ENCODE results near the gene THRA.

The THRA gene

DNA sequence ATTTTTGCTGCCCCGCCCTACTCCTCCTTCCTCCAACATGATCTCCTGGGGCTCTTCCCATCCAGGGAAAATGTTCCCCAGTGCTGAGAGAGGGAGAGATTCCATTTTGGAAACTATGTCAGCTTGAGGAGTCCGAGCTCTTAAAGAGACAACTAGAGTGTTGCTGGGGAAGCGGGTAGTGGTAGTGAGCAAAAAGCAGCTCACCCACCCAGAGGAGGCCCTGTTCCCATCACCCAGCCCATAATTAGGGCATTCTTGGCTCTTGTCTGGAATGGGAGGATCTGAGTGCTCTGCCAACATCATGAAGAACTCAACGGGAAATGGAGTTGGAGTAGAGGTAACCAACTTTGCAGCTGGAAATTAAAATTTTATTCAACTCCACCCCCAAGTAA is 49.9 kb downstream of the THRA start:
- H3K4me1 ChIP-seq (ENCODE audit: control insufficient read depth, insufficient read depth, low read length): peaks cover 63% of the 10 kb centered on the region
- H3K27me3 ChIP-seq (ENCODE audit: control insufficient read depth, insufficient read depth, low read length): no peaks in the 10 kb centered on the region
- peaks cover 4% of the 10 kb centered on the region for H3K36me3 ChIP-seq (ENCODE audit: control insufficient read depth, insufficient read depth, low read length)
- no peak overlapping the region for H3K4me3 ChIP-seq (ENCODE audit: low read length)
- H3K9me3 ChIP-seq (ENCODE audit: control insufficient read depth, low read length): no peaks in the 10 kb centered on the region
- H3K9ac ChIP-seq (ENCODE audit: low read length): peak overlapping the region; percentile 52

DNA sequence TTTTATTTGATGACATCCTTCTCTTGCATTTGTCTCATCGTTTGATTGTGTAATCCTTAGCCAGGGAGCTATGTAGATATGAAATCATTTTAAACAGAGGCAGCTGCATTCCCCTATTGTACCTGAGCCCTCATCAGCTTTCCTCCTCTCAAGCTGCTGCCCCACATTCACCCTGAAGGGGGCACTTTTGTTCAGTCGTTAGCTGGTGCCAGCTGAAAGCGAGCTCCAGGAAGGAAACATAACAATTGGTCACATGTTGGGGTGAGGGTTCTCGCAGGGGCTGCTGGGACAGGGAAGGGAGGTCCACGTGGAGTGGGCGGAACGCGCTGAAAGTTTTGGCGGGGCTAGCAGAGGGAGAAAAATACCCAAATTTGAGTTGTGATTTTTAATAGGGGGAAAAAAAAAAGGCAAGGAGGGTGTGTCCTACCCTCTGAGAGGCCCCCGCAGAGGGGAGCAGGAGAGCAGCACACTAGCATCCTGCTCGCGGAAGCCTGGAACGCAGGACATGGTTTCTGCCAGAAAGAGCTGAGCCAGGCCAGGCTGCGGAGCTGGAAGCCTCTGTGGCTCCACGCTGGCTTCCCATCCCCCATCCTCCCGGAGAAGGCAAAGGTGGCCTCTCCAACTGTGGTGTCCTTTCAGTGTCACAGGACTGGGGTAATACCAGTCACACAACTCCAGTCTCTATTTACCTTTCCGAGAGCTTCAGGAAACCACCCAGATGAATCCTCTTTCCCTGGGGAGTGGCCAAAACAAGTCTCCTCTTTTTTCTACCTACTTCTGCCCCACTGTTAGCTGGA is 50.5 kb downstream of the THRA start:
- Histone ChIP-seq H3K9ac (ENCODE audit: low read length) (peak overlapping the region; percentile 69), H3K4me1 (ENCODE audit: control insufficient read depth, insufficient read depth, low read length) (peaks cover 58% of the 10 kb centered on the region), H3K27me3 (ENCODE audit: control insufficient read depth, insufficient read depth, low read length) (no peaks in the 10 kb centered on the region), H3K4me3 (ENCODE audit: low read length) (peak overlapping the region; percentile 52), H3K36me3 (ENCODE audit: control insufficient read depth, insufficient read depth, low read length) (peaks cover 4% of the 10 kb centered on the region), H3K9me3 (ENCODE audit: control insufficient read depth, low read length) (no peaks in the 10 kb centered on the region)

DNA sequence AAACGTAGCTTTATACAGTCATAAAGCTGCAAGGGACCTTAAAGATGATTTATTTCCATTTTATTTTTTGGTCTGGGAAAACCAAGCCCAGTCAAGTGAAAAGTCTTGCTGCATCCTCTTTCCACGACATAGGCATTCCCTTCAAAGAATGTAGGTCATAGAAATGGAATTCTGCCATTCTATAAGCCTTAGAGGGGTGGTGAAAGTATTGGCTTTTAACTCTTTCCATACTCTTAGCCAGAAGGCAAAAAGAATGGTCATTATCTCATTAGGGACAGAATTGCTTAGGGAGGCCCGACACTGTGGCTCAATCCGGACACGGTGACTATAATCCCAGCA is 51.1 kb downstream of the THRA start:
- H3K9me3 ChIP-seq (ENCODE audit: control insufficient read depth, low read length): no peaks in the 10 kb centered on the region
- peak overlapping the region; percentile 52 for H3K4me3 ChIP-seq (ENCODE audit: low read length)
- H3K27me3 ChIP-seq (ENCODE audit: control insufficient read depth, insufficient read depth, low read length): no peaks in the 10 kb centered on the region
- peaks cover 52% of the 10 kb centered on the region for H3K4me1 ChIP-seq (ENCODE audit: control insufficient read depth, insufficient read depth, low read length)
- peak overlapping the region; percentile 69 for H3K9ac ChIP-seq (ENCODE audit: low read length)
- H3K36me3 ChIP-seq (ENCODE audit: control insufficient read depth, insufficient read depth, low read length): peaks cover 4% of the 10 kb centered on the region

DNA sequence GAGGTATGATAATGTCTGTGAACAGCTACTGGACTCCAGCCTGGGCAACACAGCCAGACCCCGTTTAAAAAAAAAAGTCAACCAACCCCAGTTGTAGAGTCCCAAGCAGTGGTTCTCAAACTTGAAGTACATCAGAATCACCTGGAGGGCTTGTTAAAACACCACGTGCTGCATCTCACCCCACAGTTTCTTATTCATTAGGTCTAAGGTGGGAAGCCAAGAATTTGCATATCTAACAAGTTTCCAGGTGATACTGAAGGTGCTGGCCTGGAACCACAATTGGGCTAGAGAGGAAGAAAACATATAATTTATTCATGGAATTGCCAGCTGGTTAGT is 52.3 kb downstream of the THRA start:
- Histone ChIP-seq H3K9me3 (ENCODE audit: control insufficient read depth, low read length) (no peaks in the 10 kb centered on the region), H3K9ac (ENCODE audit: low read length) (no peak overlapping the region), H3K36me3 (ENCODE audit: control insufficient read depth, insufficient read depth, low read length) (no peaks in the 10 kb centered on the region), H3K27me3 (ENCODE audit: control insufficient read depth, insufficient read depth, low read length) (no peaks in the 10 kb centered on the region), H3K4me1 (ENCODE audit: control insufficient read depth, insufficient read depth, low read length) (peaks cover 40% of the 10 kb centered on the region), H3K4me3 (ENCODE audit: low read length) (no peak overlapping the region)

DNA sequence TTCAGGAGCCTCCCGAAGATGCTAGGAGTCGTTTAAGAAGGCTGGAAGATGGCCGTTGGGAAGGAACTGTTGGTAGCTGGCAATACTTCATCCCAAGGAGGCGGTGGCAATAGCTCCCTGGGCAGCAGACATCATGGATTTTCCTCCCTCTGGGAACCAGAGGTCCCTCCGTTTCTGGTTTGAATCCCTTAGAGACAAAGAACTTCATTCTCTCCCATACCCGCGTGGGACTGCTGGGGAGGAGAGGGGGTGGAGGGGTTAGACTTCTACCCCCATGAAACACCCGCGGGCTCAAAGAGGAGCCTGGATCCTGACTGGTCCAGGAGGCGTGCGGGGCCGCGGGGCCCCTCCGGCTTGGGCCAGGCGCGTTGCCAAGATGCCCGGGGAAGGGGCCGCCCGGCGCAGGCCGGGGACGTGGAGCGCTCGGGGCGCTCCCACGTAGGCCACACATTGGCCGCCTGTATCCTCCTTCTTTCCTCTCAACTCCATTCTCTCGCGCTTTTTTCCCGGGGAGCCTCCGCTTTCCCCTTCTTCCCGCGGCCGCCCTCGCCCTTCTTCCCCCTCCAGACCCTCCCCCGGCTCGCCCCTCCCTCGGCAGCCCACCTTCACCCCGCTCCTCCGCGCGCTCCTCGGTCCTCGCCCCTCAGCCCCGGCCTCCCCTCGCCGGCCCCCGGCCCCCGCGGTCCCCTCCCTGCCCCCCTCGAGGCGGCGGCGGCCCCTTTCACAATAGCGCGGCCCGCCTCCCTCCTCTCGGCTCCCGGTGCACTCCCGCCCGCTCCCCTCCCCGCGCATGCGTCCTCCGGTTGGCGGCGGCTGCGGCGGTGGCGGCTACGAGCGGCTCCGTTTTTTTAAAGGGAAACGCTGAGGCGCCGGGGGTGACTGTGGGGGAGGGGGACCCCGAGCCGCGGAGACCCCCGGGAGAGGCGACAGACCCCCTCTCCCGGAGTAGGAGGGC is 58.7 kb downstream of the THRA start, which contains the start of gene MSL1:
Gene MSL1 (plus strand): TSS at position 791 of the 955 bp plus-strand sequence. CDS start 642 bp downstream, outside the sequence.
- Histone ChIP-seq H3K9me3 (ENCODE audit: control insufficient read depth, low read length) (no peaks in the 10 kb centered on the region), H3K36me3 (ENCODE audit: control insufficient read depth, insufficient read depth, low read length) (peaks cover 5% of the 10 kb centered on the region), H3K9ac (ENCODE audit: low read length) (peak within 1 kb of the TSS; percentile 80), H3K4me3 (ENCODE audit: low read length) (peak within 1 kb of the TSS; percentile 72), H3K27me3 (ENCODE audit: control insufficient read depth, insufficient read depth, low read length) (no peaks in the 10 kb centered on the region), H3K4me1 (ENCODE audit: control insufficient read depth, insufficient read depth, low read length) (peaks cover 3% of the 10 kb centered on the region)

DNA sequence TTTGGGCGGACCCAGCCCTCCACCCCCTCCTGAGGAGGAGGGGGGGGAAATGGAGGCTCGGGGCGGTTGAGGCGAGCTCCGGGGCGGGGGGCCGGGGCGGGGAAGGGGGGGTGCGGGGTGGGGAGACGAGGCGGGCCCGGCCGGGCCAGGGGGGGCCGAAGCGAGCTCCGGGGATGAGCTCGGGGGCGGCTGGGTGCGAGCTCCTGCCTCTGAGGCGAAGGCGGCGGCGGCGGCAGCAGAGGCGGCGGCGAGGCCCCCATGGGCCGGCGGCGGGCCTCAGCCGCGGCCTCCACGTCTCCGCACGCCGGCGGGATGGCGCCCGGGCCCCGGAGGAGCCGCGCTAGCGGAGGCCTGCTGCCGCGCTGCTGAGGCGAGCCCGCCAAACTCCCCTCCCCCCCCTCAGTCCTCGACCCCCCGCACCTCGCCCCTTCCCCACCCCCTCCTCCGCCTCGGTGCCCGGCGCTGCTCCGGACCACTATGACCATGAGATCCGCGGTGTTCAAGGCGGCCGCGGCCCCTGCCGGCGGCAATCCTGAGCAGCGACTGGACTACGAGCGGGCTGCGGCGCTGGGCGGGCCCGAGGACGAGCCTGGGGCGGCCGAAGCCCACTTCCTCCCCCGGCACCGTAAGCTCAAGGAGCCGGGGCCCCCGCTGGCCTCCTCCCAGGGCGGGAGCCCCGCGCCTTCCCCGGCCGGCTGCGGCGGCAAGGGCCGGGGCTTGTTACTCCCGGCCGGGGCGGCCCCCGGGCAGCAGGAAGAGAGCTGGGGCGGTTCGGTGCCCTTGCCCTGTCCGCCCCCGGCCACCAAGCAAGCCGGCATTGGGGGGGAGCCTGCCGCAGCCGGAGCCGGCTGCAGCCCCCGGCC is 59.6 kb downstream of the THRA start:
- Histone ChIP-seq H3K9ac (ENCODE audit: low read length) (peak overlapping the region; percentile 80), H3K4me1 (ENCODE audit: control insufficient read depth, insufficient read depth, low read length) (peaks cover 3% of the 10 kb centered on the region), H3K4me3 (ENCODE audit: low read length) (peak overlapping the region; percentile 72), H3K27me3 (ENCODE audit: control insufficient read depth, insufficient read depth, low read length) (no peaks in the 10 kb centered on the region), H3K9me3 (ENCODE audit: control insufficient read depth, low read length) (no peaks in the 10 kb centered on the region), H3K36me3 (ENCODE audit: control insufficient read depth, insufficient read depth, low read length) (peaks cover 5% of the 10 kb centered on the region)

- no peaks in the 10 kb centered on the region for H3K27me3 ChIP-seq (ENCODE audit: control insufficient read depth, insufficient read depth, low read length)
- H3K36me3 ChIP-seq (ENCODE audit: control insufficient read depth, insufficient read depth, low read length): peaks cover 5% of the 10 kb centered on the region
- H3K4me1 ChIP-seq (ENCODE audit: control insufficient read depth, insufficient read depth, low read length): peaks cover 3% of the 10 kb centered on the region
- H3K4me3 ChIP-seq (ENCODE audit: low read length): peak overlapping the region; percentile 72
- no peaks in the 10 kb centered on the region for H3K9me3 ChIP-seq (ENCODE audit: control insufficient read depth, low read length)
- peak overlapping the region; percentile 80 for H3K9ac ChIP-seq (ENCODE audit: low read length)
Measured at GRCh38 chr17:40122999-40123810, 60.4 kb downstream of the THRA start.

DNA sequence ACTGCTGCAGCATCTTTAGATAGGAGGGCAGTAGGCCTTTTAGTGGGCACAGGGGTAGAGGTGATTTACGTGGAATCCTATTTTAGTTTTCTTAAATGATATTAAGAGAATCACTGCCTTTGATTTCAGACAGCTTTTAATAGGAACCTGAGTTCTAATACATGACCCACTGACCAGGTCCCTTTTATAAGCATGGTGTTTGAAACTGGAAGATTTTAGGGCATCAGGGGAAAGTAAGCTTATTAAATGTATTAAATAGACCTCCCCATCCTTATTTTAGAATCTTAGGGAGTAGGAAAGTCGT is 61.0 kb downstream of the THRA start:
- H3K27me3 ChIP-seq (ENCODE audit: control insufficient read depth, insufficient read depth, low read length): no peaks in the 10 kb centered on the region

DNA sequence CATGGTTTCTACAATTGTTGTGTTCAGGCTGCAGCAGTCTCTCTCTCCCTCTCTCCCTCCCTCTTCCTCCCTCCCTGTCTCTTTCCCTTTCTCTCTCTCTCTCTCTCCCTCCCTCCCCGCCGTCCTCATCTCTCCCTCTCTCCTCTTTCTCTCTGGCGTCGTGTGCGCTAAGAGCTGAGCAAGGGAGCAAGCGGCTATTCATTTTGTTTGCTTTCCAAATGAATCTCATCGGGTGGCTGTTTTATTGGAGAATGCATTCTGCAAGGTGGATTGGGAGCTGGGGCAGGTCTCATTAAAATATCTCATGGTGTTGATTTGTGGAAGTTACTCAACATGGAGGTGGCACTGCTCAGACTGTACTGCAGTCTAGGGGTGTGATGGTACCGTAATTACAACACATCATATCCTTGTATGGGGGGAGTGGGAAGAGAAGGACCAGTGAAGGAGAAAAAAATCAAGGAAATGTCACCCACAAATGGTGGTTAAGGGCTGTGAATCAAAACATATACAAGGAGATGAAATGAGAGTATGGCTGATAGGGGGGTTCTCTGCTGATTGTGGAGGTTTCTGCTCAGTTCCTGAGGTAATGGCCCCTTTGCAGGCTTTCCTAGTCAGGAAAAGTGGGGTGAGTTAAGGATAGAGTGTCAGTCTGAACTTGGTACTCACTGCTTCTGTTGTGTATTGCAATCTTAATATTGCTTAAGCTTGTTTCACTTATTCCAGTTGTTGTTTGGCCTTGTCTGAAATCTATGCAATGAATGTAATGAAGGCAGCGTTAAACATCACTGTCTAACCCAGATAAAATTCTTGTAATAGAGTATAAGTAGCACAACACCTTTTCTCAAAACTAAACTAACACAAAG is 61.7 kb downstream of the THRA start:
- Histone ChIP-seq H3K9ac (ENCODE audit: low read length) (peak overlapping the region; percentile 80), H3K4me1 (ENCODE audit: control insufficient read depth, insufficient read depth, low read length) (peaks cover 3% of the 10 kb centered on the region)

More for the DNA sequence above, 61.0 kb downstream of the THRA start:
- peak overlapping the region; percentile 80 for H3K9ac ChIP-seq (ENCODE audit: low read length)
- H3K4me1 ChIP-seq (ENCODE audit: control insufficient read depth, insufficient read depth, low read length): peaks cover 3% of the 10 kb centered on the region
- H3K9me3 ChIP-seq (ENCODE audit: control insufficient read depth, low read length): no peaks in the 10 kb centered on the region
- peak overlapping the region; percentile 72 for H3K4me3 ChIP-seq (ENCODE audit: low read length)
- H3K36me3 ChIP-seq (ENCODE audit: control insufficient read depth, insufficient read depth, low read length): peaks cover 5% of the 10 kb centered on the region

DNA sequence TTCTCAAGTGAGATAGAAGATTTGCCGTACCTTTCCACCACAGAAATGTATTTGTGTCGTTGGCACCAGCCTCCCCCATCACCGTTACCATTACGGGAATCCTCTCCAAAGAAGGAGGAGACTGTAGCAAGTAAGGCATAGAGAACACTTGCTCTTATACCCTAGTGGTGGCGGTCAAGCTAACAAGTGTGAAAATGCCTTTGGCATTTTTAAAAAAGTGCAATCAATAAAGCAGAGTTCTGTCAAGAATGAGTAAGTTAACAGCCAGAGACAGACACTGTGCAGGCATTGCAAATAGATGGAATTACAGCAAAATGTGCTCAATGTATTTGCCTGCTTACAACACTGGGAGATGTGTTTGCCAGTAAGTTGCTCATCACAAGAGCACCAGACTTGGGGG is 66.7 kb downstream of the THRA start:
- Histone ChIP-seq H3K9ac (ENCODE audit: low read length) (no peak overlapping the region), H3K27me3 (ENCODE audit: control insufficient read depth, insufficient read depth, low read length) (no peaks in the 10 kb centered on the region), H3K9me3 (ENCODE audit: control insufficient read depth, low read length) (no peaks in the 10 kb centered on the region), H3K36me3 (ENCODE audit: control insufficient read depth, insufficient read depth, low read length) (peaks cover 11% of the 10 kb centered on the region), H3K4me1 (ENCODE audit: control insufficient read depth, insufficient read depth, low read length) (peaks cover 24% of the 10 kb centered on the region), H3K4me3 (ENCODE audit: low read length) (no peak overlapping the region)

More for the DNA sequence above, 61.7 kb downstream of the THRA start:
- no peaks in the 10 kb centered on the region for H3K9me3 ChIP-seq (ENCODE audit: control insufficient read depth, low read length)
- peak overlapping the region; percentile 72 for H3K4me3 ChIP-seq (ENCODE audit: low read length)
- peaks cover 5% of the 10 kb centered on the region for H3K36me3 ChIP-seq (ENCODE audit: control insufficient read depth, insufficient read depth, low read length)
- no peaks in the 10 kb centered on the region for H3K27me3 ChIP-seq (ENCODE audit: control insufficient read depth, insufficient read depth, low read length)
